Neural cell (in vitro differentiated cells): ENCODE data around the gene POLN. TPM values are rescaled to one million over a fixed set of nuclear protein-coding genes. Genes with fewer than 3 reads are reported as not detected.

Experiments
- H2AFZ ChIP-seq: fragments of 200-600, 300-800 bp; sonication (generic), shearing (Covaris generic); 2 replicates; pipeline ENCODE4 v1.6.0; 2014; ENCODE audit warnings: low read depth, mild to moderate bottlenecking, antibody characterized with exemption, low read length, moderate library complexity
- H3F3A ChIP-seq: fragments of 200-600 bp; shearing (Covaris generic); 2 replicates; pipeline ENCODE4 v1.6.1; 2016; ENCODE audit warnings: mild to moderate bottlenecking, moderate library complexity, mixed read lengths, antibody characterized with exemption, low read length; ENCODE audit not compliant: insufficient read depth, poor library complexity, severe bottlenecking
- H3K27ac ChIP-seq: fragments of 200-600, 300-800 bp; sonication (generic), shearing (Covaris generic); 2 replicates; pipeline ENCODE4 v1.5.1; 2014; ENCODE audit warnings: mild to moderate bottlenecking, low read length, moderate library complexity
- H3K27me3 ChIP-seq: fragments of 300-800, 200-600 bp; sonication (generic), shearing (Covaris generic); 2 replicates; pipeline ENCODE4 v1.6.0; 2014; ENCODE audit warnings: mild to moderate bottlenecking, low read depth, low read length, moderate library complexity; ENCODE audit not compliant: insufficient read depth
- H3K36me3 ChIP-seq: fragments of 300-800, 200-600 bp; sonication (generic), shearing (Covaris generic); 2 replicates; pipeline ENCODE4 v1.5.1; 2014; ENCODE audit warnings: mild to moderate bottlenecking, antibody characterized with exemption, low read length, moderate library complexity; ENCODE audit not compliant: insufficient read depth
- H3K4me2 ChIP-seq: fragments of 300-800, 200-600 bp; sonication (generic), shearing (Covaris generic); 2 replicates; pipeline ENCODE4 v1.6.0; 2014; ENCODE audit warnings: mild to moderate bottlenecking, low read length
- H3K4me3 ChIP-seq: fragments of 300-800, 200-600 bp; sonication (generic), shearing (Covaris generic); 2 replicates; pipeline ENCODE4 v1.5.1; 2014; ENCODE audit warnings: mild to moderate bottlenecking, low read length, moderate library complexity
- H3K79me2 ChIP-seq: fragments of 200-600 bp; shearing (Covaris generic); replicated peaks from 2 replicates; pipeline ENCODE4 v1.6.0; 2014; ENCODE audit warnings: mild to moderate bottlenecking, low read length, moderate library complexity; ENCODE audit not compliant: insufficient read depth
- H3K9ac ChIP-seq: fragments of 300-800, 200-600 bp; sonication (generic), shearing (Covaris generic); 2 replicates; pipeline ENCODE4 v1.6.1; 2016; ENCODE audit warnings: mild to moderate bottlenecking, low read length, mixed read lengths
- H3K9me2 ChIP-seq: fragments of 200-600 bp; shearing (Covaris generic); 2 replicates; pipeline ENCODE4 v1.6.1; 2016; ENCODE audit warnings: mild to moderate bottlenecking, low read length, mixed read lengths; ENCODE audit not compliant: insufficient read depth
- H3K9me3 ChIP-seq: fragments of 200-600, 300-800 bp; sonication (generic), shearing (Covaris generic); 2 replicates; pipeline ENCODE4 v1.6.1; 2016; ENCODE audit warnings: mild to moderate bottlenecking, mixed run types, low read length, moderate library complexity, mixed read lengths
- H4K20me1 ChIP-seq: fragments of 200-600 bp; shearing (Covaris generic); 2 replicates; pipeline ENCODE4 v1.6.1; 2016; ENCODE audit warnings: mild to moderate bottlenecking, mixed run types; ENCODE audit not compliant: insufficient read depth
- EP300 ChIP-seq: fragments of 450-650 bp; conservative IDR thresholded peaks from 2 replicates; pipeline ENCODE4 v1.6.1; 2014; ENCODE audit warnings: antibody characterized with exemption, mild to moderate bottlenecking, moderate library complexity; ENCODE audit not compliant: poor library complexity, severe bottlenecking
- EZH2 ChIP-seq: fragments of 200-600, 300-800 bp; shearing (Covaris generic), sonication (generic); IDR thresholded peaks from 2 replicates; pipeline ENCODE4 v1.6.1; 2014; ENCODE audit warnings: antibody characterized with exemption, low read length, borderline replicate concordance, mild to moderate bottlenecking; ENCODE audit not compliant: insufficient read depth, poor library complexity, severe bottlenecking
- MXI1 ChIP-seq: fragments of 450-650 bp; conservative IDR thresholded peaks from 2 replicates; pipeline ENCODE4 v1.6.1; 2014; ENCODE audit warnings: antibody characterized with exemption, mild to moderate bottlenecking; ENCODE audit not compliant: poor library complexity, severe bottlenecking
- POLR2AphosphoS5 ChIP-seq: IDR thresholded peaks from 2 replicates; pipeline ENCODE4 v1.6.1; 2012
- RAD21 ChIP-seq: fragments of 450-650 bp; conservative IDR thresholded peaks from 2 replicates; pipeline ENCODE4 v1.6.1; 2014; ENCODE audit warnings: antibody characterized with exemption, mild to moderate bottlenecking, moderate library complexity
- SMC3 ChIP-seq: fragments of 450-650 bp; conservative IDR thresholded peaks from 2 replicates; pipeline ENCODE4 v1.6.1; 2014; ENCODE audit warnings: antibody characterized with exemption, mild to moderate bottlenecking, moderate library complexity; ENCODE audit not compliant: poor library complexity
- TAF1 ChIP-seq: IDR thresholded peaks from 2 replicates; pipeline ENCODE4 v1.6.1; 2012; ENCODE audit warnings: low read depth
- polyA plus RNA-seq: library from polyadenylated mRNA; depleted of rRNA; stranded (reverse); fragments of >200 nt; gene quantifications from 2 replicates; pipeline ENCODE4 v1.2.3, GENCODE V29; 2014
- TF ChIP-seq, protein P1 (sequence below): fragments of 450-650 bp; IDR thresholded peaks from 2 replicates; pipeline ENCODE4 v1.5.1; 2014; ENCODE audit warnings: antibody characterized with exemption, mild to moderate bottlenecking, moderate library complexity; ENCODE audit not compliant: poor library complexity, severe bottlenecking
- TF ChIP-seq, protein P2 (sequence below): IDR thresholded peaks from 2 replicates; pipeline ENCODE4 v1.6.1; 2012; ENCODE audit warnings: borderline replicate concordance

POLN gene
- polyA plus RNA-seq, 1 donor from 2014 or later, result 1.1 TPM

GRCh38 chr4:2093265-2093664 is 148.7 kb downstream of the POLN start:
- Histone ChIP-seq H4K20me1 (no peaks in the 10 kb centered on the region), H3K79me2 (no peaks in the 10 kb centered on the region), H3K9me2 (no peaks in the 10 kb centered on the region), H3F3A (no peaks in the 10 kb centered on the region), H3K9me3 (peaks cover 4% of the 10 kb centered on the region), H3K27me3 (no peaks in the 10 kb centered on the region), H3K4me3 (no peak overlapping the region), H2AFZ (no peak overlapping the region), H3K27ac (no peak overlapping the region), H3K36me3 (no peaks in the 10 kb centered on the region), H3K9ac (no peak overlapping the region), H3K4me2 (no peak overlapping the region)
- TF ChIP-seq EP300, result no peak
- no peak for TF ChIP-seq POLR2AphosphoS5
- no peak for TF ChIP-seq SMC3
- TF ChIP-seq EZH2, result no peak
- TF ChIP-seq, protein P1, sequence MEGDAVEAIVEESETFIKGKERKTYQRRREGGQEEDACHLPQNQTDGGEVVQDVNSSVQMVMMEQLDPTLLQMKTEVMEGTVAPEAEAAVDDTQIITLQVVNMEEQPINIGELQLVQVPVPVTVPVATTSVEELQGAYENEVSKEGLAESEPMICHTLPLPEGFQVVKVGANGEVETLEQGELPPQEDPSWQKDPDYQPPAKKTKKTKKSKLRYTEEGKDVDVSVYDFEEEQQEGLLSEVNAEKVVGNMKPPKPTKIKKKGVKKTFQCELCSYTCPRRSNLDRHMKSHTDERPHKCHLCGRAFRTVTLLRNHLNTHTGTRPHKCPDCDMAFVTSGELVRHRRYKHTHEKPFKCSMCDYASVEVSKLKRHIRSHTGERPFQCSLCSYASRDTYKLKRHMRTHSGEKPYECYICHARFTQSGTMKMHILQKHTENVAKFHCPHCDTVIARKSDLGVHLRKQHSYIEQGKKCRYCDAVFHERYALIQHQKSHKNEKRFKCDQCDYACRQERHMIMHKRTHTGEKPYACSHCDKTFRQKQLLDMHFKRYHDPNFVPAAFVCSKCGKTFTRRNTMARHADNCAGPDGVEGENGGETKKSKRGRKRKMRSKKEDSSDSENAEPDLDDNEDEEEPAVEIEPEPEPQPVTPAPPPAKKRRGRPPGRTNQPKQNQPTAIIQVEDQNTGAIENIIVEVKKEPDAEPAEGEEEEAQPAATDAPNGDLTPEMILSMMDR, result no peak
- TF ChIP-seq, protein P2, sequence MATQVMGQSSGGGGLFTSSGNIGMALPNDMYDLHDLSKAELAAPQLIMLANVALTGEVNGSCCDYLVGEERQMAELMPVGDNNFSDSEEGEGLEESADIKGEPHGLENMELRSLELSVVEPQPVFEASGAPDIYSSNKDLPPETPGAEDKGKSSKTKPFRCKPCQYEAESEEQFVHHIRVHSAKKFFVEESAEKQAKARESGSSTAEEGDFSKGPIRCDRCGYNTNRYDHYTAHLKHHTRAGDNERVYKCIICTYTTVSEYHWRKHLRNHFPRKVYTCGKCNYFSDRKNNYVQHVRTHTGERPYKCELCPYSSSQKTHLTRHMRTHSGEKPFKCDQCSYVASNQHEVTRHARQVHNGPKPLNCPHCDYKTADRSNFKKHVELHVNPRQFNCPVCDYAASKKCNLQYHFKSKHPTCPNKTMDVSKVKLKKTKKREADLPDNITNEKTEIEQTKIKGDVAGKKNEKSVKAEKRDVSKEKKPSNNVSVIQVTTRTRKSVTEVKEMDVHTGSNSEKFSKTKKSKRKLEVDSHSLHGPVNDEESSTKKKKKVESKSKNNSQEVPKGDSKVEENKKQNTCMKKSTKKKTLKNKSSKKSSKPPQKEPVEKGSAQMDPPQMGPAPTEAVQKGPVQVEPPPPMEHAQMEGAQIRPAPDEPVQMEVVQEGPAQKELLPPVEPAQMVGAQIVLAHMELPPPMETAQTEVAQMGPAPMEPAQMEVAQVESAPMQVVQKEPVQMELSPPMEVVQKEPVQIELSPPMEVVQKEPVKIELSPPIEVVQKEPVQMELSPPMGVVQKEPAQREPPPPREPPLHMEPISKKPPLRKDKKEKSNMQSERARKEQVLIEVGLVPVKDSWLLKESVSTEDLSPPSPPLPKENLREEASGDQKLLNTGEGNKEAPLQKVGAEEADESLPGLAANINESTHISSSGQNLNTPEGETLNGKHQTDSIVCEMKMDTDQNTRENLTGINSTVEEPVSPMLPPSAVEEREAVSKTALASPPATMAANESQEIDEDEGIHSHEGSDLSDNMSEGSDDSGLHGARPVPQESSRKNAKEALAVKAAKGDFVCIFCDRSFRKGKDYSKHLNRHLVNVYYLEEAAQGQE, result no peak
- TF ChIP-seq RAD21, result no peak
- TF ChIP-seq MXI1, result no peak
- no peak for TF ChIP-seq TAF1

- no peaks in the 10 kb centered on the region for H3K9me2 ChIP-seq
- no peaks in the 10 kb centered on the region for H3F3A ChIP-seq
- H3K27me3 ChIP-seq, result no peaks in the 10 kb centered on the region
Measured at GRCh38 chr4:2092669-2093053, 149.3 kb downstream of the POLN start.

More at GRCh38 chr4:2092669-2093053, 149.3 kb downstream of the POLN start:
- no peak overlapping the region for H3K9ac ChIP-seq
- peaks cover 4% of the 10 kb centered on the region for H3K9me3 ChIP-seq
- no peak overlapping the region for H3K27ac ChIP-seq
- H3K79me2 ChIP-seq, result no peaks in the 10 kb centered on the region
- no peaks in the 10 kb centered on the region for H3K36me3 ChIP-seq
- no peak overlapping the region for H2AFZ ChIP-seq
- TF ChIP-seq, protein P2, result no peak
- TF ChIP-seq TAF1 (no peak), EP300 (no peak), SMC3 (no peak), RAD21 (no peak), MXI1 (no peak), EZH2 (no peak), POLR2AphosphoS5 (no peak)
- TF ChIP-seq, protein P1, result no peak
- H4K20me1 ChIP-seq, result no peaks in the 10 kb centered on the region
- no peak overlapping the region for H3K4me2 ChIP-seq
- H3K4me3 ChIP-seq, result no peak overlapping the region
